ENCODE measurements around the gene P2RY12.
"Not testable (repeated sequence)": the region's sequence is repeated elsewhere in the genome, so short reads cannot be mapped to it uniquely, and the experiment has no call there.

Gene P2RY12

GRCh38 chr3:151392191-151392590 lies 7.6 kb upstream of the P2RY12 start:
- not testable (repeated sequence) for DNase-seq

- DNase-seq: no peak
Observed at GRCh38 chr3:151391720-151392119, 7.2 kb upstream of the P2RY12 start.

- DNase-seq: no peak
Observed at GRCh38 chr3:151387842-151388241, 3.3 kb upstream of the P2RY12 start.

GRCh38 chr3:151387432-151387831 lies 2.9 kb upstream of the P2RY12 start:
- DNase-seq: no peak

GRCh38 chr3:151386056-151386455 lies 1.5 kb upstream of the P2RY12 start:
- no peak for DNase-seq

GRCh38 chr3:151383956-151384355 lies 597 bp downstream of the P2RY12 start:
- DNase-seq: no peak

GRCh38 chr3:151383111-151383510 lies 1.4 kb downstream of the P2RY12 start:
- no peak for DNase-seq

- DNase-seq: no peak
Observed at GRCh38 chr3:151382671-151383070, 1.9 kb downstream of the P2RY12 start.

- DNase-seq: no peak
Observed at GRCh38 chr3:151379083-151379734, 5.3 kb downstream of the P2RY12 start.

GRCh38 chr3:151377768-151378385 lies 6.7 kb downstream of the P2RY12 start:
- no peak for DNase-seq

GRCh38 chr3:151372063-151372820 lies 12.3 kb downstream of the P2RY12 start:
- DNase-seq: no peak

- no peak for DNase-seq
Observed at GRCh38 chr3:151371526-151371925, 13.0 kb downstream of the P2RY12 start.

GRCh38 chr3:151367448-151367847 lies 17.1 kb downstream of the P2RY12 start:
- no peak for DNase-seq

- no peak for DNase-seq
Observed at GRCh38 chr3:151366993-151367392, 17.6 kb downstream of the P2RY12 start.

GRCh38 chr3:151362751-151363174 lies 21.8 kb downstream of the P2RY12 start:
- DNase-seq: no peak

GRCh38 chr3:151357463-151357850 lies 27.1 kb downstream of the P2RY12 start:
- no peak for DNase-seq

- no peak for DNase-seq
Observed at GRCh38 chr3:151356794-151357462, 27.6 kb downstream of the P2RY12 start.

GRCh38 chr3:151351648-151352047 lies 32.9 kb downstream of the P2RY12 start:
- no peak for DNase-seq

GRCh38 chr3:151351219-151351618 lies 33.3 kb downstream of the P2RY12 start:
- DNase-seq: no peak

GRCh38 chr3:151350656-151351055 lies 33.9 kb downstream of the P2RY12 start:
- DNase-seq: no peak

GRCh38 chr3:151347432-151347831 lies 37.1 kb downstream of the P2RY12 start:
- DNase-seq: no peak

- no peak for DNase-seq
Observed at GRCh38 chr3:151346292-151346691, 38.3 kb downstream of the P2RY12 start.

GRCh38 chr3:151345859-151346258 lies 38.7 kb downstream of the P2RY12 start:
- no peak for DNase-seq

GRCh38 chr3:151331696-151332095 lies 52.9 kb downstream of the P2RY12 start:
- no peak for DNase-seq

Measured in eye (tissue), 1 donor.